GM12891 (cell line): ENCODE data around the gene KCND3.

Source experiments
- DNase-seq: peaks from one replicate; pipeline ENCODE4 v3.0.0; 2011; ENCODE audit warnings: low spot score; ENCODE audit not compliant: insufficient read length
- FAIRE-seq: peaks from 2 replicates; lab custom pipeline; 2011; peaks lifted over from hg19 to GRCh38; lab: Jason Lieb, UNC
- PAX5 ChIP-seq: IDR thresholded peaks from 2 replicates; pipeline ENCODE4 v1.6.1; 2011; ENCODE audit warnings: low read length, moderate library complexity, mild to moderate bottlenecking; ENCODE audit not compliant: insufficient read depth, severe bottlenecking
- POLR2A ChIP-seq: IDR thresholded peaks from 2 replicates; pipeline ENCODE4 v1.6.1; 2011; ENCODE audit warnings: low read depth, low read length, control low read depth
- POLR2AphosphoS5 ChIP-seq: IDR thresholded peaks from 2 replicates; pipeline ENCODE4 v1.6.1; 2011; ENCODE audit warnings: low read depth, low read length, control low read depth
- POU2F2 ChIP-seq: IDR thresholded peaks from 2 replicates; pipeline ENCODE4 v1.6.1; 2011; ENCODE audit warnings: low read depth, mild to moderate bottlenecking, control low read depth, low read length, moderate library complexity
- SPI1 ChIP-seq: IDR thresholded peaks from 2 replicates; pipeline ENCODE4 v1.6.1; 2011; ENCODE audit warnings: low read depth, low read length, control low read depth
- TAF1 ChIP-seq: IDR thresholded peaks from 2 replicates; pipeline ENCODE4 v1.6.1; 2011; ENCODE audit warnings: low read depth, low read length, control low read depth

Gene KCND3

GRCh38 chr1:111959436-111959835, 30.0 kb downstream of the KCND3 start:
- DNase-seq = no peak
- no peak for FAIRE-seq
- TF ChIP-seq SPI1 = no peak
- TF ChIP-seq TAF1 = no peak
- no peak for TF ChIP-seq PAX5
- TF ChIP-seq POLR2AphosphoS5 = no peak
- TF ChIP-seq POU2F2 = no peak
- no peak for TF ChIP-seq POLR2A

- FAIRE-seq (no peak), DNase-seq (no peak)
- TF ChIP-seq POU2F2 = no peak
- TF ChIP-seq SPI1 = no peak
- no peak for TF ChIP-seq POLR2A
- TF ChIP-seq PAX5 = no peak
- TF ChIP-seq POLR2AphosphoS5 = no peak
- TF ChIP-seq TAF1 = no peak
Observed at GRCh38 chr1:111958851-111959250, 30.6 kb downstream of the KCND3 start.

- FAIRE-seq (no peak), DNase-seq (no peak)
- TF ChIP-seq TAF1 (no peak), POLR2A (no peak), POU2F2 (no peak), PAX5 (no peak), SPI1 (no peak), POLR2AphosphoS5 (no peak)
Observed at GRCh38 chr1:111958075-111958474, 31.4 kb downstream of the KCND3 start.

GRCh38 chr1:111956155-111956771, 33.2 kb downstream of the KCND3 start:
- FAIRE-seq (no peak), DNase-seq (no peak)
- TF ChIP-seq POLR2AphosphoS5 (no peak), TAF1 (no peak), SPI1 (no peak), POU2F2 (no peak), PAX5 (no peak), POLR2A (no peak)

- TF ChIP-seq POLR2A (no peak), TAF1 (no peak), PAX5 (no peak), SPI1 (no peak), POLR2AphosphoS5 (no peak), POU2F2 (no peak)
- FAIRE-seq (no peak), DNase-seq (no peak)
Observed at GRCh38 chr1:111955755-111956154, 33.7 kb downstream of the KCND3 start.

GRCh38 chr1:111953797-111954196, 35.7 kb downstream of the KCND3 start:
- FAIRE-seq = no peak
- TF ChIP-seq POU2F2 = no peak
- TF ChIP-seq POLR2A = no peak
- TF ChIP-seq PAX5 = no peak
- TF ChIP-seq TAF1 = no peak
- TF ChIP-seq SPI1 = no peak
- TF ChIP-seq POLR2AphosphoS5 = no peak
- no peak for DNase-seq

- DNase-seq = no peak
- no peak for FAIRE-seq
- no peak for TF ChIP-seq POLR2AphosphoS5
Observed at GRCh38 chr1:111952125-111952657, 37.3 kb downstream of the KCND3 start.

GRCh38 chr1:111948209-111949171, 41.0 kb downstream of the KCND3 start:
- TF ChIP-seq TAF1 (no peak), PAX5 (no peak), POLR2A (no peak), SPI1 (no peak), POU2F2 (no peak), POLR2AphosphoS5 (no peak)
- FAIRE-seq = no peak
- DNase-seq = no peak

GRCh38 chr1:111943846-111944749, 45.4 kb downstream of the KCND3 start:
- DNase-seq (no peak), FAIRE-seq (no peak)
- TF ChIP-seq PAX5 (no peak), POU2F2 (no peak), POLR2AphosphoS5 (no peak), SPI1 (no peak), TAF1 (no peak), POLR2A (no peak)
